ENCODE results near the gene FNTB. TPM values are rescaled to one million over a fixed set of nuclear protein-coding genes. Genes with fewer than 3 reads are reported as not detected.

FNTB gene
- total and polyA plus RNA-seq, 2 of the 8 experiments (the other 6 are each of a cell fraction or from before 2014, with no cell fraction given) = 16.0 to 20.7 TPM

DNA sequence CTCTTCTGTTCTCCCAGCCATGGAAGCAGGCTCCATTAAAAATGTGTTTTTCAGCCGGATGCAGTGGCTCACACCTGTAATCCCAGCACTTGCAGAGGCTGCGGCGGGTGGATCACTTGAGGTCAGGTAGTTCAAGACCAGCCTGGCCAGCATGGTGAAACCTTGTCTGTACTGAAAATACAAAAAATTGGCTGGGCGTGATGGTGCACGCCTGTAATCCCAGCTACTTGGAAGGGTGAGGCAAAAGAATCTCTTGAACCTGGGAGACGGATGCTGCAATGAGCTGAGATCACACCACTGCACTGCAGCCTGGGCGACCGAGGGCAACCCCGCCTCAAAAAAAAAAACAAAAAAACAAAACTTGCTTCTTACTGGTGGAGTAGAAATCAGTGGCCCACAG, 39.8 kb downstream of the FNTB start:
- 93% methylated on average over 9 of the region's 9 CpGs; no CpG with 5 or more reads in 1 of the 2 experiments for whole genome bisulfite sequencing, 2 experiments (ENCODE audit: extremely low coverage in 1 of 2, insufficient coverage in 1 of 2, insufficient read length in 1 of 2, insufficient replicate concordance in 2 of 2, low coverage in 1 of 2, low lambda C conversion rate in 2 of 2, missing lambda C conversion rate in 1 of 2)
- POLR2A ChIA-PET (ENCODE audit: partially characterized antibody) = no interaction called here

More for the DNA sequence above, 39.8 kb downstream of the FNTB start:
- Histone ChIP-seq H3K4me3 (ENCODE audit: extremely low read depth in 1 of 4, insufficient read depth in 2 of 4, low read depth in 3 of 4, low read length in 4 of 4) (no peak overlapping the region), H2AK5ac (ENCODE audit: low read depth, low read length) (no peak overlapping the region), H2BK12ac (ENCODE audit: low read depth, low read length) (no peak overlapping the region), H3K79me2 (ENCODE audit: control insufficient read depth in 1 of 2, insufficient read depth in 2 of 2, low read length in 2 of 2) (no peaks in the 10 kb centered on the region), H3K9ac (replicated peaks in 1 of 4; ENCODE audit: extremely low read depth in 1 of 4, low read depth in 3 of 4, low read length in 3 of 4) (no peak overlapping the region), H4K20me1 (replicated peaks in 1 of 2; ENCODE audit: control insufficient read depth in 1 of 2, insufficient read depth in 2 of 2, low read length in 2 of 2) (peaks cover 0 to 2% of the 10 kb centered on the region in 2 experiments), H2BK5ac (ENCODE audit: low read depth, low read length) (no peak overlapping the region), H3K79me1 (ENCODE audit: low read depth, low read length) (no peaks in the 10 kb centered on the region), H3K14ac (ENCODE audit: insufficient read length) (no peak overlapping the region), H2BK20ac (ENCODE audit: low read length) (no peak overlapping the region), H4K5ac (ENCODE audit: insufficient read length, low read depth, low read length) (no peak overlapping the region), H3K4me1 (replicated peaks in 1 of 4; ENCODE audit: control insufficient read depth in 3 of 4, insufficient read depth in 4 of 4, low read length in 3 of 4) (no peaks in the 10 kb centered on the region), H3K27me3 (replicated peaks in 1 of 4; ENCODE audit: control insufficient read depth in 3 of 4, extremely low read depth in 1 of 4, insufficient read depth in 3 of 4, low read length in 3 of 4) (no peaks in the 10 kb centered on the region), H3K36me3 (ENCODE audit: control insufficient read depth in 2 of 4, insufficient read depth in 4 of 4, low read length in 3 of 4) (peaks cover 0 to 8% (median 4%) of the 10 kb centered on the region in 4 experiments; a peak in 4 of 8 replicates), H3K18ac (ENCODE audit: extremely low read depth, low read length) (no peak overlapping the region), H3K23ac (ENCODE audit: insufficient read length) (no peak overlapping the region), H2AFZ (ENCODE audit: low read length) (no peak overlapping the region), H3K4ac (replicated peaks; ENCODE audit: insufficient read length, low read depth, low read length) (no peak overlapping the region), H3K23me2 (ENCODE audit: low read depth, low read length) (no peaks in the 10 kb centered on the region; the same call in 1 of the 2 replicates), H4K91ac (replicated peaks; ENCODE audit: insufficient read length, low read length) (no peak overlapping the region), H3K56ac (replicated peaks; ENCODE audit: insufficient read length, low read depth, low read length) (no peak overlapping the region), H2BK120ac (replicated peaks; ENCODE audit: low read depth, low read length) (no peak overlapping the region), H3K4me2 (ENCODE audit: insufficient read depth in 1 of 2, low read depth in 2 of 2, low read length in 2 of 2) (no peak overlapping the region), H4K8ac (ENCODE audit: extremely low read depth, insufficient read depth, low read length) (no peak overlapping the region), H3K9me3 (ENCODE audit: insufficient read depth in 2 of 2, low read depth in 1 of 2, low read length in 1 of 2) (no peaks in the 10 kb centered on the region), H2BK15ac (ENCODE audit: low read length) (no peak overlapping the region), H3K27ac (ENCODE audit: low read depth, low read length) (no peak overlapping the region)
- DNase-seq (ENCODE audit: low read depth in 1 of 2, low spot score in 2 of 2) (no peak), FAIRE-seq (no peak)
- TF ChIP-seq BCL11A (IDR thresholded peaks at IDR 0.05; ENCODE audit: low read depth in 2 of 2, low read length in 2 of 2) = no peak
- no peak for TF ChIP-seq TBP (IDR thresholded peaks at IDR 0.05; ENCODE audit: low read depth, low read length)
- TF ChIP-seq YY1 (IDR thresholded peaks at IDR 0.05; ENCODE audit: low read depth, low read length) = no peak
- no peak for TF ChIP-seq KDM1A (IDR thresholded peaks at IDR 0.05; ENCODE audit: borderline replicate concordance, low read length)
- no peak for TF ChIP-seq TAF1 (IDR thresholded peaks at IDR 0.05; ENCODE audit: low read depth, low read length)
- CTCF ChIA-PET (ENCODE audit: partially characterized antibody) = interaction anchor here (0.9 to 1.4 kb wide), 5 partner anchors 11 to 134 kb away, joined by 3 read pairs; no protein-coding TSS in a partner anchor
